GM19438 (cell line): ENCODE data around the gene ADGRV1.
"Not testable (repeated sequence)": the region's sequence is repeated elsewhere in the genome, so short reads cannot be mapped to it uniquely, and the experiment has no call there.

Source experiments
- ATAC-seq: cut with Tn5 transposase; IDR thresholded peaks from one replicate; pipeline ENCODE4 v1.9.1; 2021; ENCODE audit warnings: low read depth; ENCODE audit not compliant: unreplicated experiment

The ADGRV1 gene

GRCh38 chr5:91016322-91016721, 457.7 kb downstream of the ADGRV1 start:
- no peak for ATAC-seq

GRCh38 chr5:91016954-91017700, 458.5 kb downstream of the ADGRV1 start:
- no peak for ATAC-seq

- ATAC-seq = no peak
Measured at GRCh38 chr5:91018200-91018599, 459.6 kb downstream of the ADGRV1 start.

GRCh38 chr5:91018712-91019371, 460.2 kb downstream of the ADGRV1 start:
- ATAC-seq = no peak

- no peak for ATAC-seq
Measured at GRCh38 chr5:91020065-91020800, 461.6 kb downstream of the ADGRV1 start.

- no peak for ATAC-seq
Measured at GRCh38 chr5:91022518-91022917, 463.9 kb downstream of the ADGRV1 start.

- ATAC-seq = no peak
Measured at GRCh38 chr5:91024206-91024605, 465.6 kb downstream of the ADGRV1 start.

GRCh38 chr5:91024727-91025126, 466.1 kb downstream of the ADGRV1 start:
- no peak for ATAC-seq

- ATAC-seq = no peak
Measured at GRCh38 chr5:91025449-91025848, 466.9 kb downstream of the ADGRV1 start.

GRCh38 chr5:91025956-91026355, 467.4 kb downstream of the ADGRV1 start:
- ATAC-seq = no peak

GRCh38 chr5:91026466-91026865, 467.9 kb downstream of the ADGRV1 start:
- no peak for ATAC-seq

- ATAC-seq = no peak
Measured at GRCh38 chr5:91027405-91028139, 469.0 kb downstream of the ADGRV1 start.

GRCh38 chr5:91028499-91028956, 469.9 kb downstream of the ADGRV1 start:
- ATAC-seq = no peak

- ATAC-seq = no peak
Measured at GRCh38 chr5:91030521-91031401, 472.2 kb downstream of the ADGRV1 start.

GRCh38 chr5:91031402-91031752, 472.8 kb downstream of the ADGRV1 start:
- ATAC-seq = no peak

- ATAC-seq = no peak
Measured at GRCh38 chr5:91032125-91032524, 473.5 kb downstream of the ADGRV1 start.

GRCh38 chr5:91033370-91033769, 474.8 kb downstream of the ADGRV1 start:
- no peak for ATAC-seq

GRCh38 chr5:91038180-91038808, 479.7 kb downstream of the ADGRV1 start:
- no peak for ATAC-seq

- not testable (repeated sequence) for ATAC-seq
Measured at GRCh38 chr5:91041132-91041531, 482.5 kb downstream of the ADGRV1 start.
